ENCODE results near the gene PIWIL1. TPM values are rescaled to one million over a fixed set of nuclear protein-coding genes. Genes with fewer than 3 reads are reported as not detected.

PIWIL1 gene
- total RNA-seq, 1 donor from 2014 or later, result not detected

DNA sequence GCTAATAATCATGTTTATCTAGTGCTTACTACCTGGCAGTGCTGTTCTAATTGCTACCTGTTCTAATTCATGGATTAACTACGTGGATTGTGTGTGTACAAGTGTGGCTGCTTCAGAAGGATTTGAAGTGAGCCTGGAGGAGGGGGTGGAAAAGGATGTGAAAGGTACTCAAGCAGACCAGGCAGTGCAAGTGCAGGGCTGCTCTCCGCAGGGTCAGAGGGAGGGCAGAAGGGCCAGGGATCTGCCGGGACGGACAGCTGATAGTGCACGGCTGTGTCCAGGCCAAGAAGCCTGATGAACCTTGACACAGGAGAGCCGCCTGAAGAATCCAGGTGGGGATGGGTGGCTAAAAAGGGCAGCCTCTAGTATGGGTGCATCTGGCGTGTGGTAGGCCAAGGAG, 28.5 kb downstream of the PIWIL1 start:
- DNase-seq (ENCODE audit: low spot score) (no peak), ATAC-seq (no peak)
- intact Hi-C loops (cut with DNase I), result no loop called here

DNA sequence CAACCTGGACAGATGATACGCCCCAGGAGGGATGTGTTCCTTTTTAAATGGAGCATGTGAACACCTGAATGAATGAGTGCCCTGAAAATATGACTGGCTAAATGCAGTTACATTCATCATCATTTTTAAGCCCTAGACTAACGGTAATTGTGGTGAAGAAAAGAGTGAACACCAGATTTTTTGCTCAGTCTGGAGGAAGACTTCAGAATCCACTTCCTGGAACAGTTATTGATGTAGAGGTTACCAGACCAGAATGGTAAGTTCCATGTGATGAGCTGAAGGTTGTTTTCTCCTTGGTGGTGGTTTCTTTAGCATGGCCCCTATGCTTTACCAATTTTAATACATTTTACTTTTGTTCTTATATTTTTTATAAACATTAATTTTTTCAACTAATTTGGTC, 29.3 kb downstream of the PIWIL1 start:
- ATAC-seq, result no peak
- intact Hi-C loops (cut with DNase I), result no loop called here
- DNase-seq (ENCODE audit: low spot score), result no peak

DNA sequence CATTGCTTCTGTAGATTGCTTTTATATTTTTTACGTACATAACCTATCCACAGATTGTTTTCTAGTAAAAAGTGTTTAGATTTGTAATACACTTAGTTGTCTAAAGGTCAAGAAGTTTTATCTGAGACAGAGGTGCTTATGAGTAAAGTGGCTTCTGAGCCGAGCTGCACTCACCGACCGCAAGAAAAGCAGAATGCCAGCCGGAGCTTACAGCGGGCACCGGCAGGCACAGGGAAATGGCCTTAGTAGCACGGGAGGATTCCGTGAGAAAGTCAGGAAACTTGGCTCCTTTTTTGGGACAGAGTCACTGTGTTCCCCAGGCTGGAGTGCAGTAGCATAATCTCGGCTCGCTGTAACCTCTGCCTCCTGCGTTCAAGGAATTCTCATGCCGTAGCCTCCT, 29.8 kb downstream of the PIWIL1 start:
- DNase-seq (ENCODE audit: low spot score) (no peak), ATAC-seq (no peak)
- intact Hi-C loops (cut with DNase I), result no loop called here

DNA sequence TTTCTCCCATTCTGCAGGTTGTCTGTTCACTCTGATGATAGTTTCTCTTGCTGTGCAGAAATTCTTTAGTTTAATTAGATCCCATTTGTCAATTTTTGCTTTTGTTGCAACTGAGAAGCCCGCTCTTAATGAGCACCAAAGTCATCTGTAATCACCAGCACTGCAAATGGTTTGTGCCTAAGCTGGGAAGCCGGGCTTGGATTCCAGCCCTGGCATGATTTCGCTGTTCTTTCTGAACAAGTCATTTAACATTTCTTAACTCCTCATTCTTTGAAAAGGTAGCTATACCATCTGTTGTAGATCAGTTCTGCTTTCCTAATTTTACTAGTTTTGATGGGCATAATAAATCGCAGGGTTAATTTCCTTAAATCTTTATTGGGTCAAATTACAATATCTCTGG, 32.1 kb downstream of the PIWIL1 start:
- DNase-seq (ENCODE audit: low spot score) (no peak), ATAC-seq (no peak)
- intact Hi-C loops (cut with DNase I), result no loop called here

DNA sequence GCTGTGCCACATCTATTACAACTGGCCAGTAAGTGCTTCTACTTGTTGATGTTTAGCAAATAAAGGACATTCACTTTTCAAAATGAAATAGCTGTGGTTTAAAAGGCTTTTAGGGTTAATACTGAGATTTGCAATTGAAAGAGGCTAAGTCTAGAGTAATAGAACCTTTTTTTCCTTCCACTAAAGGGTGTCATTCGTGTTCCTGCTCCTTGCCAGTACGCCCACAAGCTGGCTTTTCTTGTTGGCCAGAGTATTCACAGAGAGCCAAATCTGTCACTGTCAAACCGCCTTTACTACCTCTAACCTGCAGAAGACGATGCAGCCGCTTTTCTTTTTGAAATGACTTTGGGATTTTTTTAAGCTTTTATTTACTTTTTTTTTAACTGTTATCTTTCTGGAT, 33.6 kb downstream of the PIWIL1 start:
- ATAC-seq, result no peak
- intact Hi-C loops (cut with DNase I), result no loop called here
- no peak for DNase-seq (ENCODE audit: low spot score)

GRCh38 chr12:130372936-130373335, 35.2 kb downstream of the PIWIL1 start:
- intact Hi-C loops (cut with DNase I), result no loop called here
- no peak for DNase-seq (ENCODE audit: low spot score)
- ATAC-seq, result no peak

DNA sequence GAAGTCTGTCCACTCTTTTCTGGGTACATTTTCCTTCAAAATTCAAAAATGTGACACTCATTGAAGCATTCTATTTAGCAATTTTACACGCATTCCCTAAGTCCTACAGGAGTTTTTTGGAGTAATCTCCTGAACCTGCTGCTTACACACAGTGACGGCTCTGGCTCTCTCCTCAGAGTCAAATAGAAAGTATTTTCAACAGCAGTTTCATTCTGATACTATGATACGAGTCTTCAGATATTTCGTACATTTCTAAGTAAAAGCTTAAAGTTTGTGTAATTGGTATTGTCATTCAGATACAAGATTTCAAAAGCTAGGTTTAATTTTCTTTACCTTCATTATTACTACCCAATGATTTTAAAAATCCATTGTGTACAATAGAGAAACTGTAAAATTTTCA, 36.4 kb downstream of the PIWIL1 start:
- intact Hi-C loops (cut with DNase I), result no loop called here

DNA sequence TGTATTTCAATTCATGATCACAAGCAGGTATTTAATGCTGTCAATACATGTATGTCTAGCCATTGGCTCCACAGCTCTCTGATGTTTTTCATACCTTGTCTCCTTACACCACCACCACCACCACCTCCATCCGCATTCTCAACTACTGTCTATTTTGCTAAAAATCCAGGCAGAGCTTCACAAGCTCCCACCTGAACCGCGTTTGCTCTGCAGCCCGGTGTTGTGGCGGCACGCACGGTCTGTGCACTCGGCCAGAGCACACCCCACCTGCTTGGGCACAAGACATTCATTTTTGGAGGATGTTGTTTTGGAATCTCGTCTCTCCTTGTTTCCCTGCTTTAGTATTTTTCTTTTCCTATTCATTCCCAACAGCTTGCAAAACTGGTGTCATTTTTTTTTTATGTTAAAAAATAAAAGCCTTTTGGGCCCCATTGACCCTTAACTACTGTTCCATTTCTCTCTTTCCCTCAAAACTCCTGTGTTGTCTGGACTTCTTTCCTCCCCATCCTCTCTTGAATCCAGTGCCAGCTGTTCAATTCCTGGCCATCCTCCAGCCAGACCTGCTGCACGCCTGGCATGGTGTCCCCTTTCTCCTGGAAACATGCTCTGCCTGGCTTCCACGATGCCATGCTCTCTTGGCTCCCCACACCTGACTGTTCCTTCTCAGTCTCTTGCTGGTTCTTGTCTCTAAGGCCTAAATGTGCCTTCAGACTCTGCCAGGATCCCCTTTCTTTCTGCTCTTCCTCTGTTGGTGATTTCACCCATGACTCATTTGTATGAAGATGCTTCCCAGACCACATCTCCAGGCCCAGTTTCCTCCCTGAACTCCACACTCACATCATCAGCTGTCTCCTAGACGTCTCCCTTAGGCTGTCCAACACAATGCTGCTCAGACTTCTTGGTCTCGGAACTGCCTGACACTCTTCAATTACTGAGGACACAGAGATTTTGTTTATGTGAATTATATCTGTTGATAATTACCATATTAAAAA, 37.9 kb downstream of the PIWIL1 start:
- no peak for ATAC-seq
- intact Hi-C loops (cut with DNase I), result no loop called here
- DNase-seq (ENCODE audit: low spot score), result no peak

More for the DNA sequence above, 36.4 kb downstream of the PIWIL1 start:
- no peak for DNase-seq (ENCODE audit: low spot score)
- ATAC-seq, result no peak

GRCh38 chr12:130382818-130383217, 45.1 kb downstream of the PIWIL1 start:
- ATAC-seq (no peak), DNase-seq (ENCODE audit: low spot score) (no peak)
- intact Hi-C loops (cut with DNase I), result no loop called here

DNA sequence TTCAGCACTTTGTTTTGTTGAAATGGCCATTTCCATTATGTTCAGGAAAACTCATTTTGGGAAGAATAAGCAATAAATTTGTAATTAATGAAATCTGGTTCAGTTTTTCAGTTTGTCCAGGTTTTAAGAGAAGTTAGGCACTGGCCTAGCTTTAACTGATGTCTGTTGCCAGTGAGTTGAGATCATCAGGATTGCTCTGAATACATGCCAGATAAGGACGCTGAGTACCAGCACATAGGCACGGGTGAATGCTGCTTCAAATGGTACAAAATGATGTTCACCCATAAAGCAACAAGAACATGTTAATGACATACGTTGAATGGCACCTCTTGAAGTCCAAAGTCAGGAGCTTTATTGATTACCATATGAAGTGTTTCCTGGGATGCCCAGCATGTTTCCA, 46.5 kb downstream of the PIWIL1 start:
- no peak for DNase-seq (ENCODE audit: low spot score)
- intact Hi-C loops (cut with DNase I), result no loop called here
- no peak for ATAC-seq

DNA sequence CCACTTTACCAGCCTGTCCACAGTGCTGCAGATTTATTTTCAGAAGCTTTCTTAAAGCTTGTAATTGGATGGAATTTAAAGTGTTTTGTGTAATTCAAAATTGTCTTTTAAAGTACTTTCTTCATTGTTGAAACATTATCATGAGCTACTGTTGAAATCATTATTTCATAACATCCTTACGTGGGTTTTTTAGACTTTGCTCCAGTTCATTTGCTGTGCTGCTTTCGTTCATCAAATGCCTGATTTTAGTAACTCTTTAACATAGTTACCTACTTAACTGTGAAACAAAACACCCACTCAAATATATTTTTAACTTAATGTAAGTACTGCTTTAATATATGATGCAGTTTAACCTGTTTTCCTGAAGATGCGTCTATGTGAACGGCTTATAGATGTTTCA, 47.5 kb downstream of the PIWIL1 start:
- intact Hi-C loops (cut with DNase I), result no loop called here
- ATAC-seq (no peak), DNase-seq (ENCODE audit: low spot score) (no peak)

DNA sequence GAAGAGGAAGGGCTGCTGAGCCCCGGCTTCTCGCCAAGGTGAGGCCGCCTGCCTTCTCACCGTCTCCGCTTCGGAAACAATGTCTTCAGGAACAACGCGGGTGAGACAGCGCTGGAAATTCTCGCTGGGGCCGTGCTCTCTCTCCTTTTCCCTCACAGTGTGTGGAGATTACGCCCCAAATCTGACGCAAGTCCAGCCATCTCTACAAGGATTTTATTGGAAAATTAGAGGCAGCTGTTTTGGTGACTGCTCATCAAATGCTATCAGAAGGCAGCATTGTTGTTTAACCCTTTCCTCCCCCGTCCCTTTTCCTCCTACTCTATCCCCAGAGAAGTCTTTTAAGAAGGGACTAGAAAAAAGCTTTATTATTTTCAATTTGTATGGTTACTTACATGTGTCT, 53.5 kb downstream of the PIWIL1 start:
- DNase-seq (ENCODE audit: low spot score) (no peak), ATAC-seq (no peak)
- intact Hi-C loops (cut with DNase I), result no loop called here

DNA sequence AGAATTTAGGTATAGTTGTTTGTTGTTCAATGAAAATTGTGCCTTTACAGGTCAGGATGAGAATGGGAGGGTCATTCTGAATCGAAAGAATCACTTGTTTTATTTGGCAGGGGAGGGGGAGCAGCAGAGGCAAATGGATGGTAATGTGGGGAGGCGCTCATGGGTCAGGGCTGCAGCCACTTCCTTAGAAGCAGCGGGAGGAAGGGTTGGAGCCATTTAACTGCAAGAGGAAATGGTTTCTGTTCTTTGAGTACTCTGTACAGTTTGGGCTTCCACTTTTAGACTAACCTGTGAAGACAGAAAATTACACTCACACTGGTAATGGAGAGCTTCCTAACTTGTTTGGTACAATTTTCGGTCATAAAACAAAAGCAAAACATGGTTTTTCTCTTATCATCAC, 57.2 kb downstream of the PIWIL1 start:
- intact Hi-C loops (cut with DNase I), result no loop called here
- DNase-seq (ENCODE audit: low spot score), result no peak
- ATAC-seq, result no peak

- intact Hi-C loops (cut with DNase I), result no loop called here
- ATAC-seq, result no peak
- no peak for DNase-seq (ENCODE audit: low spot score)
Measured at GRCh38 chr12:130396667-130397066, 59.0 kb downstream of the PIWIL1 start.

GRCh38 chr12:130398100-130398848, 60.6 kb downstream of the PIWIL1 start:
- ATAC-seq (no peak), DNase-seq (ENCODE audit: low spot score) (no peak)
- intact Hi-C loops (cut with DNase I), result no loop called here

DNA sequence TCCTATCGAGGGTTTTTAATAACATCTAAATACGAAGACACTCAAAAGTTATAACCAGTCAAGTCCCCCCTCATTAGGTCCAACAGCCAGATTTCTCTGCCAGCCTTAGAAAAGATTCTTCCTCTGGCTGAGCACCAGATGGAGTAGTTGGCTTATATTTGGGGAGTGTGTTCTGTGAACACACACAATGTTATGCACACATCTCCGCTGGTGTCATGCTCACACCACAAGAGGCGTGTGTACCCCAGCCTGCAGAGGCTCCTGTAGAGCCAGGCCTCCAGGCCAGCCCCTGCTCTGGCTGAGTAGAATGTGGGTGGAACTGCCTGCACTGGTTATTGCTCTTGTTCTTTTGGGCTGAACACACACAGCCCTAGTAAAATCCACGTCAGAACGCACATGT, 64.0 kb downstream of the PIWIL1 start:
- intact Hi-C loops (cut with DNase I), result no loop called here
- no peak for ATAC-seq

DNA sequence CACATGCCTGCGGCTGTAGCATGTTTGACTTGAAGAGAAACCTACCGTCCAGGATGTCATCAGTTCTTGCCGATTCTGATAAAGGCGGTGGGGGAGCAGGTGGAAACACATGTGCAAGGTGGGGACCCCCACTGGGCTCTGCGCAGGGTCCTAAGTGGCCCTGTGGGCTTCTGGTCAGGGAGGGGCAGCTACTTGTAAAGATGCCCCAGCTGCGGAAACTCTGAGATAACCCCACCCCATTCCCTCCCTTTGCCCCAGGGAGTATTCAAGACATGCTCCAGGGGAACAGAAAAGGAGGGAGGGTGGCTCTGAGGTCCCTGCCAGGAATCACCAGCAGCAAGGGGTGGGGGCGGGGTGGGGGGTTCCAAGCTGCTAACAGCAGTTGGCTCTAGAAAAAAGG, 67.6 kb downstream of the PIWIL1 start:
- intact Hi-C loops (cut with DNase I), result no loop called here
- DNase-seq (ENCODE audit: low spot score), result no peak
- ATAC-seq, result no peak

More for the DNA sequence above, 64.0 kb downstream of the PIWIL1 start:
- no peak for DNase-seq (ENCODE audit: low spot score)

DNA sequence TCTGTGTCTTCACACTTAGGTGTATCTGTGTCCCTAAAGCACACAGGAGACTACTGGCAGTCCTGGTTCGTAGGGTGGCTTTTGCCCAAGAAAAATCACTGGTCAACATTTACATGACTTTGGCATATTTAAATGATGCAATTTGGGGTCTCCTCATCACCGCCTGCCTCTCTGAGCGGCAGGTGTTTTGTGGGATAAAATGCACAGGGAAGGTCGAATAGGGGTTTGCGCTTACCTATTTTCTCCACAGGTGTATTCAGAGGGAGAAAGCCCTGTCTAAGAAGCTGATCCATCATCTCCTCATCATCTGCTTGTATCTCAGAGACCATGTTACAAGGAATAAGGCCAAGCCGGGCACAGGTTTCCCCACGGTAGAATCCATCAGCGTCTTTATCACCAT, 74.7 kb downstream of the PIWIL1 start:
- intact Hi-C loops (cut with DNase I), result no loop called here
- no peak for DNase-seq (ENCODE audit: low spot score)
- no peak for ATAC-seq

DNA sequence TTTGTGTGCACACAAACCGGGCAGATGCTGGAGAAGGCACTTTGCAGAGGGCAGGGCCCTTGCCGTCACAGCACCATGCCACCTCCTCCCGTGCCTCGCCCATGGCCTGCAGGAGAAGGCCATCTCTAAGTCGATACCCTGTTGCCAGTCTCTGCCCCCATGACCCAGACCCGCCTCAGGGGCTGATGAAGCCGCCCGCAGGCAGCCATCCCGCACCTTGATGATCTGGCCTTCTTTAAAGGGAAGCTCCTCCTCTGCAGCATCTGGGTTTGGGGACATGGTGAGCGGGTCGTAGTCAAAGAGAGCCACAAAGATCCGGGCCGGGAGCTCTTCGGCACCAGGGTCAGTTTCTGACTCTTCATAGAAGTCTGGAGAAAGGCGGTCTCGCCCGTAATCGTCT, 76.2 kb downstream of the PIWIL1 start:
- intact Hi-C loops (cut with DNase I), result no loop called here
- ATAC-seq (no peak), DNase-seq (ENCODE audit: low spot score) (no peak)

DNA sequence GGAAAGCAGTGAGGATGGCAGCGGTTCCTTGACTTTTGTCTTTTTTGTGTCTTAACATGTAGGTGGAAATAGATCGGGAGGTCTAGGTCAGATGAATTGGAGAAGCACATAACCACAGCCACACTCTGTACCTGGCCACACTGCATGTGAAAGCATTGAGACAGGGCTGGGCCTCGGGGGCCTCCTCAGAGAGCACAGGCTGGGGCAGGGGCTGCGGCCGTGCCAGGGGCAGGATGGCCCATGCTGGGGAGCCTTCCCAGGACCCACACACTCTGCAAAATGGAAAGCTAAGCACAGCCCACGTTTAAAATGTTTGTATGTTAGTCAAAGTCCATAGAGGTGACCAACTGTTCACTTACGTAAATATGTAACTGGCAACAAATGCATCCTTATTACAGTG, 76.7 kb downstream of the PIWIL1 start:
- DNase-seq (ENCODE audit: low spot score) (no peak), ATAC-seq (no peak)
- intact Hi-C loops (cut with DNase I), result no loop called here
